Gastroesophageal sphincter (tissue), 3 donors: Measurements from ENCODE around the gene FBXL19.

Experiments used
- CTCF ChIP-seq, 4 experiments: fragments of 200-600 bp in 2 of 4; fragments of 450-650 bp in 2 of 4; sonication (generic) in 1 of 4; IDR thresholded peaks; one replicate each; pipeline ENCODE4 v1.5.1; 2017 to 2019; ENCODE audit warnings: antibody characterized with exemption in 4 of 4, mild to moderate bottlenecking in 2 of 4, moderate library complexity in 2 of 4
- EP300 ChIP-seq: sonication (generic); formaldehyde crosslinking; IDR thresholded peaks from one replicate; pipeline ENCODE4 v1.6.1; 2017; ENCODE audit warnings: antibody characterized with exemption, mild to moderate bottlenecking
- POLR2A ChIP-seq, 2 donors: fragments of 450-650 bp; IDR thresholded peaks; one replicate each; pipeline ENCODE4 v1.6.1; 2017; ENCODE audit warnings: antibody characterized with exemption in 2 of 2, mild to moderate bottlenecking in 2 of 2, moderate library complexity in 1 of 2

- TF ChIP-seq POLR2A (IDR thresholded peaks at IDR 0.05) (no peak), EP300 (no peak), CTCF (IDR thresholded peaks at IDR 0.05) (no peak)
Measured at GRCh38 chr16:30977502-30977901, 54.1 kb downstream of the FBXL19 start.
